ENCODE results near the gene GYG2. TPM values are rescaled to one million over a fixed set of nuclear protein-coding genes. Genes with fewer than 3 reads are reported as not detected.

GYG2 gene
- total RNA-seq, 1 experiment from 2014 or later: 9.0 TPM

GRCh38 chrX:2907295-2907694 lies 78.6 kb downstream of the GYG2 start:
- no peak for TF ChIP-seq CTCF (IDR thresholded peaks at IDR 0.05; ENCODE audit: unreplicated experiment)
- Mint-ChIP-seq H3K4me3 (ENCODE audit: low read depth, unreplicated experiment) (no peak overlapping the region), H3K36me3 (ENCODE audit: insufficient read depth, unreplicated experiment) (peaks cover 15% of the 10 kb centered on the region), H3K9me3 (ENCODE audit: low read depth, unreplicated experiment) (peaks cover 6% of the 10 kb centered on the region), H3K4me1 (ENCODE audit: low read depth, unreplicated experiment) (peaks cover 3% of the 10 kb centered on the region), H3K27me3 (ENCODE audit: unreplicated experiment) (no peaks in the 10 kb centered on the region), H3K27ac (ENCODE audit: unreplicated experiment) (no peak overlapping the region)
- CTCF ChIA-PET: no interaction called here
- intact Hi-C loops (cut with micrococcal nuclease; ENCODE audit: unreplicated experiment): no loop called here
- DNase-seq: no peak
- no TSS peak for BruUV-seq (replicated peaks)

GRCh38 chrX:2908125-2908685 lies 79.5 kb downstream of the GYG2 start:
- DNase-seq: no peak
- TF ChIP-seq CTCF (IDR thresholded peaks at IDR 0.05; ENCODE audit: unreplicated experiment): no peak
- H3K27ac Mint-ChIP-seq (ENCODE audit: unreplicated experiment): no peak overlapping the region
- BruUV-seq (replicated peaks): no TSS peak
- no peaks in the 10 kb centered on the region for H3K9me3 Mint-ChIP-seq (ENCODE audit: low read depth, unreplicated experiment)
- intact Hi-C loops (cut with micrococcal nuclease; ENCODE audit: unreplicated experiment): no loop called here
- CTCF ChIA-PET: interaction anchor here (0.7 kb wide), 1 partner anchor 89 kb away, joined by 7 read pairs; no protein-coding TSS in a partner anchor
- H3K27me3 Mint-ChIP-seq (ENCODE audit: unreplicated experiment): no peaks in the 10 kb centered on the region
- H3K36me3 Mint-ChIP-seq (ENCODE audit: insufficient read depth, unreplicated experiment): peaks cover 10% of the 10 kb centered on the region
- H3K4me3 Mint-ChIP-seq (ENCODE audit: low read depth, unreplicated experiment): no peak overlapping the region
- peaks cover 12% of the 10 kb centered on the region for H3K4me1 Mint-ChIP-seq (ENCODE audit: low read depth, unreplicated experiment)

GRCh38 chrX:2910109-2910508 lies 81.4 kb downstream of the GYG2 start:
- Mint-ChIP-seq H3K27me3 (ENCODE audit: unreplicated experiment) (no peaks in the 10 kb centered on the region), H3K27ac (ENCODE audit: unreplicated experiment) (no peak overlapping the region), H3K9me3 (ENCODE audit: low read depth, unreplicated experiment) (no peaks in the 10 kb centered on the region), H3K4me1 (ENCODE audit: low read depth, unreplicated experiment) (peaks cover 16% of the 10 kb centered on the region), H3K4me3 (ENCODE audit: low read depth, unreplicated experiment) (no peak overlapping the region), H3K36me3 (ENCODE audit: insufficient read depth, unreplicated experiment) (peaks cover 7% of the 10 kb centered on the region)
- CTCF ChIA-PET: no interaction called here
- BruUV-seq (replicated peaks): no TSS peak
- intact Hi-C loops (cut with micrococcal nuclease; ENCODE audit: unreplicated experiment): no loop called here
- TF ChIP-seq CTCF (IDR thresholded peaks at IDR 0.05; ENCODE audit: unreplicated experiment): no peak
- no peak for DNase-seq

GRCh38 chrX:2913118-2913517 lies 84.4 kb downstream of the GYG2 start:
- Mint-ChIP-seq H3K36me3 (ENCODE audit: insufficient read depth, unreplicated experiment) (no peaks in the 10 kb centered on the region), H3K27ac (ENCODE audit: unreplicated experiment) (no peak overlapping the region), H3K27me3 (ENCODE audit: unreplicated experiment) (no peaks in the 10 kb centered on the region), H3K4me3 (ENCODE audit: low read depth, unreplicated experiment) (no peak overlapping the region), H3K9me3 (ENCODE audit: low read depth, unreplicated experiment) (peaks cover 3% of the 10 kb centered on the region), H3K4me1 (ENCODE audit: low read depth, unreplicated experiment) (peaks cover 16% of the 10 kb centered on the region)
- no peak for DNase-seq
- CTCF ChIA-PET: interaction anchor here (0.7 to 1.3 kb wide), 3 partner anchors 15 to 38 kb away, joined by 3 to 4 read pairs (median 3); partner anchors contain the start of gene ARSD
- intact Hi-C loops (cut with micrococcal nuclease; ENCODE audit: unreplicated experiment): no loop called here
- BruUV-seq (replicated peaks): no TSS peak
- no peak for TF ChIP-seq CTCF (IDR thresholded peaks at IDR 0.05; ENCODE audit: unreplicated experiment)
